Neural crest cell (in vitro differentiated cells): ENCODE data around the gene S100A6. TPM values are rescaled to one million over a fixed set of nuclear protein-coding genes. Genes with fewer than 3 reads are reported as not detected.

Experiments
- DNase-seq: peaks from one replicate; pipeline ENCODE4 v3.0.0; 2021; ENCODE audit warnings: low read depth, mixed read lengths, low spot score
- H3K27ac Mint-ChIP-seq: one replicate; pipeline ENCODE4 v1.8.0; 2021; ENCODE audit warnings: mild to moderate bottlenecking, mixed read lengths; ENCODE audit not compliant: unreplicated experiment
- H3K27me3 Mint-ChIP-seq: 2 replicates; pipeline ENCODE4 v1.8.0; 2021; ENCODE audit warnings: low read depth, mild to moderate bottlenecking, mixed read lengths
- H3K36me3 Mint-ChIP-seq: 2 replicates; pipeline ENCODE4 v1.8.0; 2021; ENCODE audit warnings: low read depth, mild to moderate bottlenecking, mixed read lengths
- H3K4me1 Mint-ChIP-seq: 2 replicates; pipeline ENCODE4 v1.8.0; 2021; ENCODE audit warnings: mixed read lengths
- H3K4me3 Mint-ChIP-seq: one replicate; pipeline ENCODE4 v1.8.0; 2021; ENCODE audit warnings: mild to moderate bottlenecking, mixed read lengths
- H3K9me3 Mint-ChIP-seq: 2 replicates; pipeline ENCODE4 v1.8.0; 2021; ENCODE audit warnings: mixed read lengths
- total RNA-seq: library from RNA; stranded (reverse); gene quantifications from 2 replicates; pipeline ENCODE4 v1.2.1, GENCODE V29; 2021
- TF ChIP-seq, protein P1 (sequence below): fragments of 200-600 bp; sonication (generic); conservative IDR thresholded peaks from 2 replicates; pipeline ENCODE4 v1.5.0; 2021; ENCODE audit warnings: antibody characterized with exemption, mild to moderate bottlenecking

S100A6 gene
- total RNA-seq, 1 donor from 2014 or later, result not detected

DNA sequence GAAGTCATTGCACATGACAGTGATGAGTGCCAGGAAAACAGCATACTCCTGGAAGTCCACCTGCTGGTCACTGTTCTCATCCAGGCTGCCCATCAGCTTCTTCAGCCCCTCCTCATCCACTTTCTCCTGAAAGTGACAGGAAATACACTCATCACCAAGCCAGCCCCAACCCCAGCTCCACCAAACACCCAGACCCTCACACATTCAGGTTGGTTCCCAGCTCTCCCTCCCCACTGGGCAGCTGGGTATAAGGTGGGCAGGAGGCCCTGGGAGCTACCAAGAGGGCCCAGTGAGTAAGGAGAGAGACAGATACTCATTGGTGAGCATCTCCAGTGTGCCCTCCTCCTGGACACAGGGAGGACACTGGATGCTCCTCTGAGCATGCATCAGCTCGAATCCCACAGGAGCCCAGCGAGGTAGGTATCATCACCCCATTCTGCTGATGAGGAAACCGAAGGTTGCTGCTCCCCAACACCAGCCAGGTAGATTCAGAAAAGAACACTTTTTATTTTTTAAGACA, 25.7 kb upstream of the S100A6 start:
- Mint-ChIP-seq H3K27me3 (no peaks in the 10 kb centered on the region), H3K9me3 (no peaks in the 10 kb centered on the region), H3K27ac (no peak overlapping the region), H3K36me3 (no peaks in the 10 kb centered on the region), H3K4me3 (no peak overlapping the region), H3K4me1 (peaks cover 10% of the 10 kb centered on the region)
- TF ChIP-seq, protein P1, sequence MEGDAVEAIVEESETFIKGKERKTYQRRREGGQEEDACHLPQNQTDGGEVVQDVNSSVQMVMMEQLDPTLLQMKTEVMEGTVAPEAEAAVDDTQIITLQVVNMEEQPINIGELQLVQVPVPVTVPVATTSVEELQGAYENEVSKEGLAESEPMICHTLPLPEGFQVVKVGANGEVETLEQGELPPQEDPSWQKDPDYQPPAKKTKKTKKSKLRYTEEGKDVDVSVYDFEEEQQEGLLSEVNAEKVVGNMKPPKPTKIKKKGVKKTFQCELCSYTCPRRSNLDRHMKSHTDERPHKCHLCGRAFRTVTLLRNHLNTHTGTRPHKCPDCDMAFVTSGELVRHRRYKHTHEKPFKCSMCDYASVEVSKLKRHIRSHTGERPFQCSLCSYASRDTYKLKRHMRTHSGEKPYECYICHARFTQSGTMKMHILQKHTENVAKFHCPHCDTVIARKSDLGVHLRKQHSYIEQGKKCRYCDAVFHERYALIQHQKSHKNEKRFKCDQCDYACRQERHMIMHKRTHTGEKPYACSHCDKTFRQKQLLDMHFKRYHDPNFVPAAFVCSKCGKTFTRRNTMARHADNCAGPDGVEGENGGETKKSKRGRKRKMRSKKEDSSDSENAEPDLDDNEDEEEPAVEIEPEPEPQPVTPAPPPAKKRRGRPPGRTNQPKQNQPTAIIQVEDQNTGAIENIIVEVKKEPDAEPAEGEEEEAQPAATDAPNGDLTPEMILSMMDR, result no peak
- no peak for DNase-seq

- Mint-ChIP-seq H3K4me3 (no peak overlapping the region), H3K27ac (no peak overlapping the region), H3K4me1 (peaks cover 3% of the 10 kb centered on the region), H3K9me3 (no peaks in the 10 kb centered on the region), H3K27me3 (no peaks in the 10 kb centered on the region), H3K36me3 (no peaks in the 10 kb centered on the region)
- TF ChIP-seq, protein P1, result no peak
- no peak for DNase-seq
Measured at GRCh38 chr1:153560771-153561465, 25.1 kb upstream of the S100A6 start.

DNA sequence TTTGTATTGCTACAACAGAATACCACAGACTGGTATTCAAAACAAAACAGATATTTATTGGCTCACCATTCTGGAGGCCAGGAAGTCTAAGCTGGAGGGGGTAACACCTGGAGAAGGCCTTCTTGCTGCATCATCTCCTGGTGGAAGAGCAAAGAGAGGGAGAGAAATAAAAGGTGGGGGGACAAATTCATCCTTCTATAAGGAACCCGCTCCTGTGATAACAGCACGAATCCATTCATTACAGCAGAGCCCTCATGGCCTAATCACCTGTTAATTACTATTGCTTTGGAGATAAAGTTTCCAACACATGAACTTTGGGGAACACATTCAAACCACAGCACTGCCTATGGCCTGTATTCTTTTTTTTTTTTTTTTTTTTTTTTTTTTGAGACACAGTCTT, 24.4 kb upstream of the S100A6 start:
- Mint-ChIP-seq H3K4me3 (no peak overlapping the region), H3K36me3 (no peaks in the 10 kb centered on the region), H3K27me3 (no peaks in the 10 kb centered on the region), H3K9me3 (no peaks in the 10 kb centered on the region), H3K27ac (no peak overlapping the region), H3K4me1 (no peaks in the 10 kb centered on the region)
- DNase-seq, result no peak
- TF ChIP-seq, protein P1, result no peak

GRCh38 chr1:153557877-153558276, 22.1 kb upstream of the S100A6 start:
- Mint-ChIP-seq H3K27ac (no peak overlapping the region), H3K4me1 (no peaks in the 10 kb centered on the region), H3K4me3 (no peak overlapping the region), H3K36me3 (no peaks in the 10 kb centered on the region), H3K9me3 (no peaks in the 10 kb centered on the region), H3K27me3 (no peaks in the 10 kb centered on the region)
- no peak for DNase-seq
- TF ChIP-seq, protein P1, result no peak

DNA sequence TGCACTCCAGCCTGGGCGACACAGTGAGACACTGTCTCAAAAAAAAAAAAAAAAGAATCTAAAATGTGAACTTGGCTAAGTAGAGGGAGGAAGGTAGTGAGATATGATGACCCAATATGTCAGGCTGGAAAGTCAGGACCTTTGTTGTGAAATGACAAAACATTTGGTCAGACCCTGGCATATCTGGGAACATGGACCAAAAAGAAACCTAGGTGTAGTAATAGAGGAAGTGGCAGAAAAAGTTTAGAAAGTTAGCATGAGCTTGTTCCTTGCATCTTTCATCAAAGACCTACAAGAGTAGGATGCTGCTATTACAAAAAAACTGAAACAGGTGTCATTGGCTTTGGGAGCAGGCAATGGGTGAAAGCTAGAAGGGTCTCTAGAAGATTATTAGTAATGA, 20.6 kb upstream of the S100A6 start:
- TF ChIP-seq, protein P1, result no peak
- H3K4me3 Mint-ChIP-seq, result no peak overlapping the region
- H3K4me1 Mint-ChIP-seq, result peaks cover 7% of the 10 kb centered on the region
- no peaks in the 10 kb centered on the region for H3K36me3 Mint-ChIP-seq
- no peak overlapping the region for H3K27ac Mint-ChIP-seq
- no peaks in the 10 kb centered on the region for H3K9me3 Mint-ChIP-seq
- H3K27me3 Mint-ChIP-seq, result no peaks in the 10 kb centered on the region
- DNase-seq, result no peak
